ENCODE data around the gene SLC51B.

The SLC51B gene

GRCh38 chr15:65101891-65102708, 56.9 kb downstream of the SLC51B start:
- TF ChIP-seq, protein P1, sequence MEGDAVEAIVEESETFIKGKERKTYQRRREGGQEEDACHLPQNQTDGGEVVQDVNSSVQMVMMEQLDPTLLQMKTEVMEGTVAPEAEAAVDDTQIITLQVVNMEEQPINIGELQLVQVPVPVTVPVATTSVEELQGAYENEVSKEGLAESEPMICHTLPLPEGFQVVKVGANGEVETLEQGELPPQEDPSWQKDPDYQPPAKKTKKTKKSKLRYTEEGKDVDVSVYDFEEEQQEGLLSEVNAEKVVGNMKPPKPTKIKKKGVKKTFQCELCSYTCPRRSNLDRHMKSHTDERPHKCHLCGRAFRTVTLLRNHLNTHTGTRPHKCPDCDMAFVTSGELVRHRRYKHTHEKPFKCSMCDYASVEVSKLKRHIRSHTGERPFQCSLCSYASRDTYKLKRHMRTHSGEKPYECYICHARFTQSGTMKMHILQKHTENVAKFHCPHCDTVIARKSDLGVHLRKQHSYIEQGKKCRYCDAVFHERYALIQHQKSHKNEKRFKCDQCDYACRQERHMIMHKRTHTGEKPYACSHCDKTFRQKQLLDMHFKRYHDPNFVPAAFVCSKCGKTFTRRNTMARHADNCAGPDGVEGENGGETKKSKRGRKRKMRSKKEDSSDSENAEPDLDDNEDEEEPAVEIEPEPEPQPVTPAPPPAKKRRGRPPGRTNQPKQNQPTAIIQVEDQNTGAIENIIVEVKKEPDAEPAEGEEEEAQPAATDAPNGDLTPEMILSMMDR (conservative IDR thresholded peaks at IDR 0.05): no peak; the same call in 1 of the 2 replicates
- H3K27ac ChIP-seq: no peak overlapping the region

DNA sequence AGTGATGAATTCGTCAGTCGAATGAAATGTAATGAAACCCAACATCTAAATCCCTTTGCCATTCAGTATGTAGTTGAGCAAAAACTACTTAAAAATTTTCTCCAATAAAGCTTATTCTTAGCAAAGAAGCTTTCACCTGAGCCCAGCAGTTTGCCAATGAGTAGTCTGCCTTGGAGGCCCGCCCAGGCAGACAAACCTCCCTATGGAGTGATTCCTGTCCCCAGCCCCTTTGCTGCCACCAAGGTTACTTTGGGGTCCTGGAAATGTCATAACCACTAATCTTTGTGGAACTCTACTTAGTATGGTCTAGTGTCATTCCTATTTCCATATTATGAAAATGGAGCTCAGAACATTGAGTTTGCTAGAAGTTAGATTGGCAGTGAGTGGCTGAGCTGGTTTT, 57.7 kb downstream of the SLC51B start:
- H3K27ac ChIP-seq: no peak overlapping the region
- TF ChIP-seq, protein P1 (conservative IDR thresholded peaks at IDR 0.05): no peak

Measured in VCaP (cell line).